Transverse colon (tissue), 4 donors: ENCODE measurements around the gene C22orf31. TPM values are rescaled to one million over a fixed set of nuclear protein-coding genes. Genes with fewer than 3 reads are reported as not detected.

Experiments used
- DNase-seq: peaks from one replicate; pipeline ENCODE4 v3.0.0-alpha.2; 2019
- H3K27ac ChIP-seq, 4 donors: fragments of 200-600 bp; sonication (generic); 2 replicates each; pipeline ENCODE4 v1.5.1; 2016 to 2018; ENCODE audit warnings: inconsistent platforms in 4 of 4
- H3K27me3 ChIP-seq: fragments of 200-600 bp; sonication (generic); 2 replicates; pipeline ENCODE4 v1.5.1; 2017; ENCODE audit warnings: inconsistent platforms
- H3K36me3 ChIP-seq, 4 donors: fragments of 200-600 bp; sonication (generic); 2 replicates each; pipeline ENCODE4 v1.5.1; 2017 to 2019; ENCODE audit warnings: inconsistent platforms in 4 of 4
- H3K4me1 ChIP-seq, 4 donors: fragments of 200-600 bp; sonication (generic); 2 replicates each; pipeline ENCODE4 v1.5.1; 2017 to 2020; ENCODE audit warnings: inconsistent platforms in 4 of 4
- H3K4me3 ChIP-seq, 4 donors: fragments of 200-600 bp; sonication (generic); 1 replicate in 1 of 4; 2 replicates in 3 of 4; pipeline versions ENCODE4 v1.5.1 to v1.6.1; 2017 to 2019; ENCODE audit warnings: inconsistent platforms in 4 of 4
- H3K9me3 ChIP-seq, 2 donors: fragments of 200-600 bp; sonication (generic); 2 replicates each; pipeline ENCODE4 v1.5.1; 2017 to 2019; ENCODE audit warnings: inconsistent platforms in 2 of 2
- CTCF ChIP-seq, 5 experiments: fragments of 200-600 bp in 3 of 5; fragments of 450-650 bp in 2 of 5; sonication (generic) in 3 of 5; IDR thresholded peaks; 1 replicate in 2 of 5; 2 replicates in 3 of 5; pipeline ENCODE4 v1.5.1; 2016 to 2017; ENCODE audit warnings: antibody characterized with exemption in 5 of 5, inconsistent platforms in 3 of 5, mild to moderate bottlenecking in 2 of 5, moderate library complexity in 1 of 5
- EP300 ChIP-seq: sonication (generic); formaldehyde crosslinking; IDR thresholded peaks from one replicate; pipeline ENCODE4 v1.6.1; 2017; ENCODE audit warnings: antibody characterized with exemption, low read depth
- POLR2A ChIP-seq: fragments of 450-650 bp; IDR thresholded peaks from one replicate; pipeline ENCODE4 v1.6.1; 2016; ENCODE audit warnings: antibody characterized with exemption, mild to moderate bottlenecking, moderate library complexity
- POLR2AphosphoS5 ChIP-seq, 3 donors: sonication (generic); formaldehyde crosslinking; IDR thresholded peaks; one replicate each; pipeline ENCODE4 v1.6.1; 2016; ENCODE audit warnings: antibody characterized with exemption in 3 of 3
- WGBS, 2 donors: methylation state at CpG; one replicate each; pipeline ENCODE4 v1.1.5; 2018; ENCODE audit warnings: low coverage in 1 of 2; 5-methylcytosine and 5-hydroxymethylcytosine counted together
- in situ Hi-C, 4 donors: fragments of 200-750 bp; cut with MboI; loops; one replicate each; pipeline versions ENCODE4 v1.15.0 to v1.15.1; 2017; ENCODE audit warnings: low sequenced_read_pairs in 3 of 4, low pct_ligation_motif_present in 1 of 4, low pct_unique_long_range_greater_than_20kb in 1 of 4
- intact Hi-C: fragments of 100-400 bp; cut with DNase I; formaldehyde crosslinking; loops from one replicate; pipeline ENCODE4 v1.15.1; 2023; ENCODE audit warnings: low total_unique reads
- total RNA-seq, 4 donors: library from RNA; depleted of rRNA; stranded (reverse); fragments of >200 nt; gene quantifications; one replicate each; pipeline ENCODE4 v1.1.0, GENCODE V29; 2016

The C22orf31 gene
- total RNA-seq, 4 donors from 2014 or later, result not detected

GRCh38 chr22:29009148-29009547 lies 52.5 kb downstream of the C22orf31 start:
- Histone ChIP-seq H3K27ac (no peak overlapping the region), H3K9me3 (no peaks in the 10 kb centered on the region), H3K27me3 (no peaks in the 10 kb centered on the region), H3K4me3 (no peak overlapping the region), H3K4me1 (peaks cover 8 to 36% (median 29%) of the 10 kb centered on the region in 4 donors), H3K36me3 (no peaks in the 10 kb centered on the region)
- intact Hi-C loops, result no loop called here
- no peak for TF ChIP-seq POLR2A
- TF ChIP-seq POLR2AphosphoS5 (IDR thresholded peaks at IDR 0.05), result no peak
- TF ChIP-seq CTCF (IDR thresholded peaks at IDR 0.05), result no peak
- TF ChIP-seq EP300, result no peak
- 91 to 100% methylated on average over 4 to 5 of the region's 5 CpGs for WGBS, 2 donors
- DNase-seq, result no peak
- in situ Hi-C loops, result no loop called here

Other genes starting within 250 kb of the C22orf31 start
- gene ZNRF3, start 178.3 kb downstream of the C22orf31 start, total RNA-seq, result 10 to 100 TPM in 1 of 4 donors, 1 to 10 TPM in 3; 4.5 to 10.7 (median 8.3) TPM
- 10 to 100 TPM in 3 of 4 donors, 1 to 10 TPM in 1; 5.2 to 39.2 (median 20.1) TPM for gene KREMEN1, start 11.2 kb upstream of the C22orf31 start, total RNA-seq
- gene EMID1, start 144.1 kb upstream of the C22orf31 start, total RNA-seq, result 10 to 100 TPM in 1 of 4 donors, 1 to 10 TPM in 1, under 1 TPM in 1, not detected in 1; 0.68 to 53.9 (median 1.9) TPM
- gene RHBDD3, start 206.2 kb upstream of the C22orf31 start, total RNA-seq, result 100 to 1,000 TPM in 1 of 4 donors, 10 to 100 TPM in 3; 20.9 to 131 (median 31.5) TPM
- 100 to 1,000 TPM; 196 to 318 (median 205) TPM for gene EWSR1, start 206.4 kb upstream of the C22orf31 start, total RNA-seq
- 10 to 100 TPM; 21.1 to 81.0 (median 43.6) TPM for gene GAS2L1, start 244.8 kb upstream of the C22orf31 start, total RNA-seq